HG03558 (cell line): ENCODE results near the gene RANBP10.
"Not testable (repeated sequence)": the region's sequence is repeated elsewhere in the genome, so short reads cannot be mapped to it uniquely, and the experiment has no call there.

Source experiments
- ATAC-seq: cut with Tn5 transposase; IDR thresholded peaks from one replicate; pipeline ENCODE4 v1.9.1; 2021; ENCODE audit warnings: moderate number of reproducible peaks; ENCODE audit not compliant: unreplicated experiment; ENCODE audit errors: extremely low read depth

RANBP10 gene

GRCh38 chr16:67806428-67807147, at the start of gene RANBP10, which contains the start of gene TSNAXIP1:
Gene RANBP10 (minus strand): TSS chr16:67806560. CDS start chr16:67806536, 24 bp downstream.
Gene TSNAXIP1 (plus strand): TSS chr16:67806889. CDS start chr16:67807150, 261 bp downstream.
- ATAC-seq = peak; percentile 86

GRCh38 chr16:67855789-67856188, 49.4 kb upstream of the RANBP10 start:
- ATAC-seq = no peak

GRCh38 chr16:67853670-67854069, 47.3 kb upstream of the RANBP10 start:
- ATAC-seq = no peak

- ATAC-seq = no peak
Observed at GRCh38 chr16:67848118-67848517, 41.8 kb upstream of the RANBP10 start.

- ATAC-seq = peak; percentile 28
Observed at GRCh38 chr16:67847064-67847861, 40.9 kb upstream of the RANBP10 start, which contains the start of gene CENPT. Gene CENPT (minus strand): TSS chr16:67847693. CDS start chr16:67833859, 13,834 bp downstream.

- peak; percentile 39 for ATAC-seq
Observed at GRCh38 chr16:67846320-67847063, 40.1 kb upstream of the RANBP10 start, which contains the start of gene NUTF2. Gene NUTF2 (plus strand): TSS chr16:67846933. CDS start chr16:67865131, 18,198 bp downstream.

DNA sequence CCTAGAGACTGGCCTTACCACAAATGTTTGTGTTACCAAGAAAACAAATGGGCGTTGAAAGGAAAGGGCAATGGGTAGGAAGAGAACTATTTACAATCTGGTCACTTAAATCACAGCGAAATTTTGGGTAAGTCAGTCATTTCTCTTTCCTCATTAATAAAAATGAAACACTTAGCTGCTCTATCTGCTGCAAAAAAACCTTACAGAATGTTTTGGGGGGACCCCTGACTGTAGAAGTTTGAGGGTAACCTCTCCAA, 39.6 kb upstream of the RANBP10 start:
- no peak for ATAC-seq

- ATAC-seq = no peak
Observed at GRCh38 chr16:67845291-67846062, 39.1 kb upstream of the RANBP10 start.

DNA sequence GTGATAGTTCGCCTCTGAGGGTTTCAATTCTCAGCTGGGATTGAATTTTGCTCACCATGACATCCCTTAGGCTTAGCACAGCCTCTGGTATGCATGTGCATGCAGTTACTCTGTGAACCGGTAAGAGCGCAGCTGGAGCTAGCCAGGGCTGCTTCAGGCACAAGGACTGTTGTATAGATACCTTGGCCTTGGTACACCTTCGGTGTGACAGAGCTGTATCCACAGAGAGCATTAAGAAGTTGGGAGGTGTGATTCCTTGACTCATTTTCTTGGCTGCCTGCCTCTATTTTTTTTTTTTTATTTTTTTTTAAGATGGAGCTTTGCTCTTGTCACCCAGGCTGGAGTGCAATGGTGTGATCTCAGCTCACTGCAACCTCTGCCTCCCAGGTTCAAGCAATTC, 38.1 kb upstream of the RANBP10 start:
- no peak for ATAC-seq

DNA sequence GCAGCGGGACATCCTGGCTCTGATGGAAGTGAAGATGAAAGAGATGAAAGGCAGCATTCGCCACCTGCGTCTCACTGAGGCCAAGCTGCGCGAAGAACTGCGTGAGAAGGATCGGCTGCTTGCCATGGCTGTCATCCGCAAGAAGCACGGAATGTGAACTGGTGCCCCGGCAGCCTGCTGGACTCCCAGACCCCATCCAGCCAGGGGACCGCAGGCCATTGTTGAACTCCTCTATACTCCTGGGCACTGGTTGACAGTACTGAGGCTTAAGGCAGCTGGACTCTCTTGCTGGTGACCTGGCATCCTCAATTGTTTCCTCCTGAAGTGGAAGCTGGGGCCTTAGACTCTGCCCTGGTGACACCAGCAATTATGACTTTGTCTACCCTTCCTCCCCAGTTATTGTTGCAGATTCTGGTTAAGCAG, 37.0 kb upstream of the RANBP10 start:
- ATAC-seq = no peak

- ATAC-seq = no peak
Observed at GRCh38 chr16:67842509-67843342, 36.4 kb upstream of the RANBP10 start.

DNA sequence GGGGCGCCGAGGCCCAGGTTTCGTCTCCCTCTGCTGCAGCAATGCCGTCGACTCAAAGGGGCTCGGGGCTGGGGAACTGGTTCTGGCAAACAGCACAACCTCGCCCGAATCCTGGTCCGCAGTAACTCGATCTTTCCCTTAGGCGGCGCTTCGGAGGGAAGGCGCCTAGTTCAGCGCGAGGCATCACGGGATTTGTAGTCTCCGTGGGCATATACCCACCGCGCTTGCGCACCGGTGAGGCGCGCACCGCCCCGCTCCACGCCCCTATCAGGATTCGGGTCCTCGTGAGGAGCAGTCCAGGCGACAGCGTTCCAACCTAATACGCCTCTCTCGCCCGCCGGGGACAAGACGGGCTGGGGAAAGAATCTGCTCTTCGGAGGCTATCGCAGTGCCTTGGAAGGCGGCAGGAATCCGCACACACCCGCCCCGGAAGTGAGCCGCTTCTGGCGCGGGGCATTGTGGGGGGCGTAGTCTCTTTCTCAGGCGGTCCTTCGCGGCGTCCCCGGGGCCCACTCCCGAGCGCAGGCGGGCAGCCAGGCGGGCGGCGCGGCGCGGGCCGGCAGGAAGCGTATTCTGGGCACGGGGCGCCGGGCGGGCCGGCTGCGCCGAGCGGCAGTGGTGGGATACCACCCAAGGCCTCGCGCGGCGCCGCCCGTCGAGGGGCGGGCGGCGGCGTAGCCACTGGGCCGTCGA, 35.6 kb upstream of the RANBP10 start, which contains the start of gene THAP11:
Gene THAP11, plus strand, starts transcription at position 505 of the 693 bp plus-strand sequence. CDS start 235 bp downstream, outside the sequence.
- peak; percentile 26 for ATAC-seq

DNA sequence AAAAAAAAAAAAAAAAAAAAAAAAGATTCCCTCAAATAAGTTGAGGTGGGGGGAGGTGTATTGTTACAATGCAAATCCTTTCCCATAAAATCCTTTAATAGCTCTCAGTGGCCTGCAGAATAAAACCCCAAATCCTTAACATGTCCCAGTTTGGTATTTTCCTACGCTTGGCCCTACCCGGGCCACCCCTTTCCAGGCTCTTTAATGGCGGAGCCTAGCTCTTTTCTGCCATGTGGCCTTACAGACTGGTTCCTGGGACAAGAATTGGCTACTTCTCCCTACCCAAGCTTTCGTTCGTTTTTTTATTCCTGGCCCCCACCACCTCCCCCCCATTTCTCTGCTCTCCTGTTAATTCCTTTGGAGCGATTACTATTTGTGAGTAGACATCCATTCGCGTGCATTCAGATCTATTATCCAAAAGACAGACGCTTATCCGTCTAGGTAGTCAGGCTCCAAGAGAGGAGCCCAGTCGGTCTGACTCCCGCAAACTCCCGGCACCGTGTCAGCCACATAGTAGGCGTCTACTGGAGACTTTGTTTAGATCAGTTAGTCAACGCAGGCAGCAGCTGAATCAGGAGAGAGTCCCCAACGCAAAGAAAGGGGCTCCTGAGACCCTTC, 34.9 kb upstream of the RANBP10 start:
- ATAC-seq = no peak

DNA sequence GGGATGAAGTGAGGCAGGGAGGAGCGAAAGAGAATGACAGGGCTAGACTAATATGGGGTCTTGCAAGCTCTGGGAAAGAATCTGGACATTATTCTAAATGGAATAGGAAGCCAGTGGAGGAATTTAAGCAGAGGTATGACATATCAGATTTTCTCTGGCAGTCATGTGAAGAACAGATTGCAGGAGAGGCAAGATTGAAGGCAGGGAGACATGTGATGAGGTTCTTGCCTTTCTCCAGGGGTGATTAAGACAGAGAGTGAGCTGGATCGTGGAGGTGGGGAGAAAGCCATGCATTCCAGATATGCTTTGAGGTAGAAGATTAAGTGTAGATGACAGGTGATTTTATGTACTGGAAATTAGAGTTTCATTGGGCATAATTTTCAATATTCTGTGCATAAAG, 31.5 kb upstream of the RANBP10 start:
- no peak for ATAC-seq

DNA sequence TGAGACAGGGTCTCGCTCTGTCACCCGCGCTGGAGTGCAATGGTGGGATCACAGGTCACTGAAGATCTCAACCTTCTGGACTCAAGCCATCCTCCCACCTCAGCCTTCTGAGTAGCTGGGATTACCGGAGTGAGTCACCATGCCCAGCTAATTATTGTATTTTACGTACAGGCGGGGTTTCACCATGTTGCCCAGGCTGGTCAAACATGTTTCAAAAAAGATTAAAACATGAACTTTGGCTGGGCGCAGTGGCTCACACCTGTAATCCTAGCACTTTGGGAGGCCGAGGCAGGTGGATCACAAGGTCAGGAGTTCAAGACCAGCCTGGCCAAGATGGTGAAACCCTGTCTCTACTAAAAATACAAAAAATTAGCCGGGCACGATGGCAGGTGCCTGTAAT, 30.8 kb upstream of the RANBP10 start:
- ATAC-seq = not testable (repeated sequence)

DNA sequence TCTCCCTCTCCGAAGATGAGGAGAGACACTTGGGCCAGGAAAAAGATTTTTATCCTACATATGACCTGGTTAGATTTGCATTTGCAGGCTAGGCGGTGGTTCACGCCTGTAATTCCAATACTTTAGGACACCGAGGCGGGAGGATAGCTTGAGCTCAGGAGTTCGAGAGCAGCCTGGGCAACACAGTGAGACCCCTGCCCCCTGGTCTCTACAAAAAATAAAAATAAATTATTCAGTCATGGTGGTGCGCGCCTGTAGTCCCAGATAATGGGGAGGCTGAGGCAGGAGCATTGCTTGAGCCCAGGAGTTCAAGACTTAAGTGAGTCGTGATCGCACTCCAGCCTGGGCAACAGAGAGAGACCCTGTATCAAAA, 27.9 kb upstream of the RANBP10 start:
- no peak for ATAC-seq

- peak; percentile 84 for ATAC-seq
Observed at GRCh38 chr16:67833415-67834241, 27.3 kb upstream of the RANBP10 start.
